Cardiac fibroblast (primary cell): ENCODE results near the gene ZNF580.
A peak's percentile ranks its signal among the peaks of the same experiment; 100 is the strongest.

Source experiments
- DNase-seq, 2 donors: peaks; one replicate each; pipeline versions ENCODE4 v3.0.0 to v3.0.0-alpha.2; 2010; ENCODE audit warnings: low read depth in 2 of 2
- H3K4me3 ChIP-seq, 2 donors: replicated peaks in 1 of 2; 1 replicate in 1 of 2; 2 replicates in 1 of 2; pipeline ENCODE4 v1.5.1; 2011; ENCODE audit warnings: low read depth in 2 of 2, low read length in 2 of 2, mild to moderate bottlenecking in 2 of 2, moderate library complexity in 1 of 2
- TF ChIP-seq, protein P1 (sequence below): IDR thresholded peaks from one replicate; pipeline ENCODE4 v1.5.1; 2011; ENCODE audit warnings: low read depth, mild to moderate bottlenecking, low read length, inconsistent platforms

Gene ZNF580

DNA sequence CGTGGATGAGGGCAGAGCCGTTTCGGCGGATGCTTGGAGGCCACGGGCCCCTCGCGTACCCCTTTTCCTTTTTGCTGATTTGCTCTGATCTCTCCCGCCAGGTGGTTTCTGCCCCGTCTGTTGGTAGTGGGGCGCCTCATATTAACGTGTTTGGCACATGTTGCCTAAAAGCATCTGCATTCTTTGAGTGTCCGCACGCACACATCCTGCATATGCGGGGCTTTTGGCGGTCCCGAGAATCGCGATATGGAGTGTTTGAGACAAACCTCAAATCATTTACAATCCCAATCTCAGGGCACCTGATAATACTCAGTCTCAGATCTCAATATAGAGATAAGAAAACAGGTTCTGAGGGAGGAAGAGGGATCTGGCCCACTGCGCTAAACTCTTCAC, 14.8 kb downstream of the ZNF580 start:
- TF ChIP-seq, protein P1, sequence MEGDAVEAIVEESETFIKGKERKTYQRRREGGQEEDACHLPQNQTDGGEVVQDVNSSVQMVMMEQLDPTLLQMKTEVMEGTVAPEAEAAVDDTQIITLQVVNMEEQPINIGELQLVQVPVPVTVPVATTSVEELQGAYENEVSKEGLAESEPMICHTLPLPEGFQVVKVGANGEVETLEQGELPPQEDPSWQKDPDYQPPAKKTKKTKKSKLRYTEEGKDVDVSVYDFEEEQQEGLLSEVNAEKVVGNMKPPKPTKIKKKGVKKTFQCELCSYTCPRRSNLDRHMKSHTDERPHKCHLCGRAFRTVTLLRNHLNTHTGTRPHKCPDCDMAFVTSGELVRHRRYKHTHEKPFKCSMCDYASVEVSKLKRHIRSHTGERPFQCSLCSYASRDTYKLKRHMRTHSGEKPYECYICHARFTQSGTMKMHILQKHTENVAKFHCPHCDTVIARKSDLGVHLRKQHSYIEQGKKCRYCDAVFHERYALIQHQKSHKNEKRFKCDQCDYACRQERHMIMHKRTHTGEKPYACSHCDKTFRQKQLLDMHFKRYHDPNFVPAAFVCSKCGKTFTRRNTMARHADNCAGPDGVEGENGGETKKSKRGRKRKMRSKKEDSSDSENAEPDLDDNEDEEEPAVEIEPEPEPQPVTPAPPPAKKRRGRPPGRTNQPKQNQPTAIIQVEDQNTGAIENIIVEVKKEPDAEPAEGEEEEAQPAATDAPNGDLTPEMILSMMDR, result no peak
- H3K4me3 ChIP-seq, result peak overlapping the region; percentile 90 to 95
- no peak for DNase-seq

DNA sequence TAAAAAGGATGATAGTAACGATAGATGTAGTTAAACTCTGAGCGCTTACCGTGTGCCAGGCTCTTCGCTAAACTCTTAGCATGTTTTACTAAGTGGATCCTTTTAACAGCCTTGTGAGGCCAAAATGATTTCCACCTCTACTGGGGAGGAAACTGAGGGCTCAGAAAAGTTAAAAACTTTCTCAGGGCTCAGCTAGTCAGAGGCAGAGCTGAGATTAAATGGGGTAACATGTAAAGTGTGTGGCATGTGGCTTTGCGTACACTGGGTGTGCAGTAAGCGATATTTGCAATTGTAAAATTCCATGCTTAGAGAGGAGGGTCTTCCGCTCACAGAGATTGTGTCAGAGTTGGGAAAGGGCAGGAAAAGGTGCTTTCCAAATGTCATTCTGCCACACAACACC, 15.8 kb downstream of the ZNF580 start:
- DNase-seq, result no peak
- H3K4me3 ChIP-seq, result peak overlapping the region; percentile 90 to 95
- TF ChIP-seq, protein P1, result no peak

DNA sequence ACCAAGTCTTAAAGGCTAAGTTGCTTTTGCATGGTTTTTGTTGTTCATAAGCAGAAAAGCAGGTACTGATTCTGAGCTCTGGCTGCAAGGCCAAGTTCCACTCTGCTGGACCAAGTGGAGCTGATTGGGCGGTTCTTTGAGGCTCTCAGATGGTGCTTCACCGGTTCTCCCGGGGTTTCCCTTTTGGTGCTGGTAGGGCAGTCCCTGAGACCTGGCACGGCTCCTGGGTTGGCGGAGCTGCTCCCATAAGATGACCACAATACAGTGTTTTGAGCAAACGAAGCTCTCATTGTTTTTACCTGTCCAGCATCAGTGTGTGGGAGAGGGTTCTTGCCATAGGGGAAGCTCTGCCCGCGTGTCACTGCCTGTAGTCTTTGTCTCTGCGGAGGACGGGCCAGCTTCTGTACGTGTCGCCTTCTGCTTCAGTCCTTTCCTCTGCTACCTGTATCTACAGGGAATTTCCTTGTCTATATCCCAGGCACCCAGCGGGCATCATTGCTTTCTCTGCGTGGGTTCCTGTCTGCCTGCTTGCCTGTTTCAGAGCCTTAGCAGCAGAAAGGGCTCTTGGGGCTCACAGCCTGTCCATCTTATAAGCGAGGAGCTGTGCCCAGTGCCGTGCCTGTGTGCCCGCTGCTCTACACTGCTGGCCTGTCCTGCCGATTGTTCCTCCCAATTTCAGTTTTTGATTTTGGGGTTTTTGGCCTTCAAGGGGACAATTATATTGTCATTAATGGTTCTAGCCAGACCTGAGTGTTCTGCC, 16.4 kb downstream of the ZNF580 start:
- DNase-seq, result no peak
- peak overlapping the region; percentile 90 to 95 for H3K4me3 ChIP-seq
- TF ChIP-seq, protein P1, result no peak

DNA sequence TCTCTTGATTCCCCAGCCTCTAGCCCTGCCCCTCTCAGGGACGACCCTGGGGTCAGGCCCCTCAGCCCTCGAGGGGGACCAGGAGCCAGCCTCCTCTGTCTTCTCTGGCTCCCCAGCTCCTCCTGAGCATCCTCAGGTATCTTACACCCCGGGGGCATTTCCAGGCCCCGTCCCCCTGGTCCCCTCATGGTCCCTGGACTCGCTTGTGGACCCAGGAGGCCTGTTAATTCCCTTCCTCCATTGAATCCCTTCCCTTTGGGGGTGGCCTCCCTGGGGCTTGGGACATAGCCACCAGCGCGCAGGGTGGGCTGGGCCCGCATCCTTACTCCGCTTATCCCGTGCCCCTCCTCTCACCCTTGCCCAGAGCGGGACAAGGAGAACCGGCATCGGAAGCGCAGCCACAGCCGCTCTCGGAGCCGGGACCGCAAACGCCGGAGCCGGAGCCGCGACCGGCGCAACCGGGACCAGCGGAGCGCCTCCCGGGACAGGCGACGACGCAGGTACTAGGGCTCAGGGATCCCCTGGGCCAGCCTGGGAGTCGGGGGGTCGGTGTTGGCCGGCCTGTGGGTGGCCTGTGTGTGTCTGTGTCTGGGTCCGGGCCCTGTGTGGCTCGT, 18.2 kb downstream of the ZNF580 start:
- TF ChIP-seq, protein P1, result no peak
- DNase-seq, result no peak
- H3K4me3 ChIP-seq, result no peak overlapping the region

DNA sequence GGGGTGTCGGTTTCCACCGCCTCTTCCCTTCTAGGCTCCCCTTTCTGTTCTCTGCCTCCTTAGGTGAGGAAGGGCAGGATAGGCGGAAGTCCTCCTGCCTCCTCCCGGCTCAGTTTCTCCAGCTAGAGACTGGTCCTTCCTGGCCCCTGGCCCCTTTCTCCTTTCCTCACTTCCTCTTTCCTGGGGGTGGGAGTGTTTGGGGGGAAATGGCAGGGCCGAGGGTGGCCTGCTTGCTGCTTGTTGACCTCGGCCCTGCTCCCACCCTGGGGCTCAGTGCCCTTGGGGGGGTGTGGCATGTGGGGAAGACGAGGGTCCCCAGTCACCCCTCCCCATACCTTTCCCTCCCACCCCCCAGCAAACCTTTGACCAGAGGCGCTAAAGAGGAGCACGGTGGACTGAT, 19.0 kb downstream of the ZNF580 start:
- TF ChIP-seq, protein P1, result no peak
- no peak overlapping the region for H3K4me3 ChIP-seq
- DNase-seq, result no peak

DNA sequence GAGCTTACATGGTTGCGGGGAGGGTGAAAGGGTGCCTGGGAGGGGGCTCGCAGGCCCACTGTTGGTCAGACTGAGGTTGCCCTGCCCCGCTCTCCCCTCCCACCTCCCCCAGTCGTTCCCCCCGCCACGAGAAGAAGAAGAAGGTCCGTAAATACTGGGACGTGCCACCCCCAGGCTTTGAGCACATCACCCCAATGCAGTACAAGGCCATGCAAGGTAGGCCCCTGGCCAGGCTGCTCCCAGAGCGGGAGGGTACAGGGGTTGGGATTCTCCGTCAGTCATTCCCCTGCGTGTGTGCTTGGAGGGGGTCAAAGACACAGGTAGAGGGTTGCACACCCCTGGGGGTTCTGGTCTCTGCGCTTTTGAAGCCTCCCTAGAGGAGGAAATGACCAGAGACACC, 19.6 kb downstream of the ZNF580 start:
- TF ChIP-seq, protein P1, result no peak
- DNase-seq, result no peak
- no peak overlapping the region for H3K4me3 ChIP-seq
